GM12801 (cell line): Measurements from ENCODE around the gene RADX.

ENCODE experiments used
- CTCF ChIP-seq: IDR thresholded peaks from one replicate; pipeline ENCODE4 v1.5.1; 2011; ENCODE audit warnings: control low read depth; ENCODE audit not compliant: insufficient read length; ENCODE audit errors: extremely low read depth

Gene RADX

DNA sequence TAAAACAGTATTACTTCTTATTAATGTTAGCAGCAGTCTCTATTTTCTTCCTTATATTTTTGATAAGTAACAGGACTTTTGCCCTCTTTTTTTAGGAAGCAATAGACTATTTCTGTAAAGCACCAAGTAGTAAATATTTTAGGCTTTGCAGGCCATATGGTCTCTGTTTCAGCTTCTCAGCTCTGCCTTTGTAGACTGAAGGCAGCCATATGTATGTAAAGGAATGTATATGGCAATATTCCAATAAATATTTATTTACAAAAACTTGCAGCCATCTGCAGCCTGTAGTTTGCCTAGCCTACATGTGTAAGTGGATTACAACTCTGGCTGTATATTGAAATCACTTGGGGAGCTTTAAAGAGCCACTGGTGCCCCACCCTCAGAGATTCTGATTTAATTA is 15.0 kb downstream of the RADX start:
- TF ChIP-seq CTCF = no peak

- no peak for TF ChIP-seq CTCF
Observed at GRCh38 chrX:106631615-106632014, 19.8 kb downstream of the RADX start.

GRCh38 chrX:106649523-106650428 is 38.0 kb downstream of the RADX start:
- no peak for TF ChIP-seq CTCF

- no peak for TF ChIP-seq CTCF
Observed at GRCh38 chrX:106670631-106671030, 58.9 kb downstream of the RADX start.

DNA sequence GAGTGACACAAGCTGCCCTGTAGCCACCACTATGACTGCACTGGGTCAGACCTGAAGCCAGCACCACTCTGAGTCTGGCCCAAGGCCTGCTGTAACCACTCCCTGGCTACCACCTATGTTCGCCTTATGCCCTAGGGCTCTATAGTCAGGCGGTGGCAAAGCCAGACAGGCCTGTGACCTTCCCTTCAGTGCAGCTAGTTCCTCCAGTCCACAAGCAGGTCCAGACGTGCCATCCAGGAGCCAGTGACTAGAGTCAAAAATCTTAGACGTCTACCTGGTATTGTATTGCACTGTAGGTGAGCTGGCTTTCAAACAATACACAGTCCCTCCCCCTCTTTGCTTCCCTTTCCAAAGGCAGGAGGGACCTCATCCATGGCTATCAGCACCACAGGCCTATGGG is 60.7 kb downstream of the RADX start:
- no peak for TF ChIP-seq CTCF

GRCh38 chrX:106680716-106681115 is 68.9 kb downstream of the RADX start:
- no peak for TF ChIP-seq CTCF

GRCh38 chrX:106684207-106684606 is 72.4 kb downstream of the RADX start:
- no peak for TF ChIP-seq CTCF
